Measurements from ENCODE around the gene NLE1. TPM values are rescaled to one million over a fixed set of nuclear protein-coding genes. Genes with fewer than 3 reads are reported as not detected.
"Not testable (repeated sequence)": the region's sequence is repeated elsewhere in the genome, so short reads cannot be mapped to it uniquely, and the experiment has no call there.

The NLE1 gene
- total RNA-seq, 4 donors from 2014 or later, result 9.9 to 19.3 (median 11.5) TPM

GRCh38 chr17:35121315-35121714 is 20.8 kb downstream of the NLE1 start, which contains the start of gene FNDC8:
FNDC8 (plus strand) TSS chr17:35121615; CDS start chr17:35121694, 79 bp downstream.
- Histone ChIP-seq H3K4me1 (peaks cover 6 to 7% of the 10 kb centered on the region in 2 donors), H3K27me3 (no peaks in the 10 kb centered on the region), H3K27ac (no peak within 1 kb of the TSS), H3K36me3 (no peaks in the 10 kb centered on the region), H3K4me3 (no peak within 1 kb of the TSS), H3K9me3 (no peaks in the 10 kb centered on the region)
- in situ Hi-C loops (cut with MboI; ENCODE audit: low sequenced_read_pairs in 4 of 4), result loop anchor here (5.0 to 25.0 kb wide), 7 partner anchors 284 to 704 kb away; no protein-coding TSS in a partner anchor
- intact Hi-C loops (cut with DNase I; ENCODE audit: low total_unique reads), result no loop called here
- DNase-seq, result no peak
- no peak for TF ChIP-seq POLR2A (IDR thresholded peaks at IDR 0.05)
- no peak for TF ChIP-seq CTCF (IDR thresholded peaks at IDR 0.05 in 4 of 5, conservative IDR thresholded peaks at IDR 0.05 in 1 of 5)
- no peak for ATAC-seq

- Histone ChIP-seq H3K27me3 (no peaks in the 10 kb centered on the region), H3K9me3 (no peaks in the 10 kb centered on the region), H3K4me1 (peaks cover 6 to 7% of the 10 kb centered on the region in 2 donors), H3K27ac (peak within 1 kb of the TSS; percentile 64 to 79 (median 73)), H3K36me3 (no peaks in the 10 kb centered on the region), H3K4me3 (peak within 1 kb of the TSS; percentile 70 to 98 (median 75))
- in situ Hi-C loops (cut with MboI; ENCODE audit: low sequenced_read_pairs in 4 of 4) (loop anchor here (5.0 to 25.0 kb wide), 7 partner anchors 282 to 702 kb away; no protein-coding TSS in a partner anchor), intact Hi-C loops (cut with DNase I; ENCODE audit: low total_unique reads) (loop anchor here (1.0 kb wide), 3 partner anchors 30 to 699 kb away; partner anchors contain the start of genes CCT6B and ZNF830)
- no peak for TF ChIP-seq POLR2A (IDR thresholded peaks at IDR 0.05)
- TF ChIP-seq CTCF (IDR thresholded peaks at IDR 0.05 in 4 of 5, conservative IDR thresholded peaks at IDR 0.05 in 1 of 5), result peak; percentile 85 to 99 (median 96)
- peak; percentile 91 to 96 for ATAC-seq
- DNase-seq, result peak; percentile 23 to 46
Measured at GRCh38 chr17:35119370-35120165, 22.5 kb downstream of the NLE1 start, which contains the start of gene RAD51D. RAD51D (minus strand) TSS chr17:35119860; CDS start chr17:35119613, 247 bp downstream.

GRCh38 chr17:35117984-35118383 is 24.1 kb downstream of the NLE1 start:
- Histone ChIP-seq H3K27me3 (no peaks in the 10 kb centered on the region), H3K4me3 (no peak overlapping the region), H3K9me3 (no peaks in the 10 kb centered on the region), H3K27ac (no peak overlapping the region), H3K36me3 (no peaks in the 10 kb centered on the region), H3K4me1 (peaks cover 6 to 7% of the 10 kb centered on the region in 2 donors)
- intact Hi-C loops (cut with DNase I; ENCODE audit: low total_unique reads), result loop anchor here (1.0 kb wide), 2 partner anchors 120 to 575 kb away; no protein-coding TSS in a partner anchor
- DNase-seq (no peak), ATAC-seq (no peak)
- no peak for TF ChIP-seq POLR2A (IDR thresholded peaks at IDR 0.05)
- no peak for TF ChIP-seq CTCF (IDR thresholded peaks at IDR 0.05 in 4 of 5, conservative IDR thresholded peaks at IDR 0.05 in 1 of 5)
- in situ Hi-C loops (cut with MboI; ENCODE audit: low sequenced_read_pairs in 4 of 4), result loop anchor here in 2 of 4 donors (25.0 kb wide), 2 partner anchors 281 to 581 kb away; no protein-coding TSS in a partner anchor

GRCh38 chr17:35116845-35117244 is 25.3 kb downstream of the NLE1 start:
- in situ Hi-C loops (cut with MboI; ENCODE audit: low sequenced_read_pairs in 4 of 4) (loop anchor here in 2 of 4 donors (25.0 kb wide), 2 partner anchors 280 to 580 kb away; no protein-coding TSS in a partner anchor), intact Hi-C loops (cut with DNase I; ENCODE audit: low total_unique reads) (no loop called here)
- no peak for TF ChIP-seq POLR2A (IDR thresholded peaks at IDR 0.05)
- no peak for TF ChIP-seq CTCF (IDR thresholded peaks at IDR 0.05 in 4 of 5, conservative IDR thresholded peaks at IDR 0.05 in 1 of 5)

GRCh38 chr17:35110791-35111190 is 31.3 kb downstream of the NLE1 start:
- H3K4me3 ChIP-seq; DNase-seq; H3K27ac ChIP-seq; ATAC-seq; H3K27me3 ChIP-seq; H3K36me3 ChIP-seq; H3K4me1 ChIP-seq; intact Hi-C loops (cut with DNase I; ENCODE audit: low total_unique reads); H3K9me3 ChIP-seq: not testable (repeated sequence)
- in situ Hi-C loops (cut with MboI; ENCODE audit: low sequenced_read_pairs in 4 of 4), result loop anchor here in 2 of 4 donors (25.0 kb wide), 2 partner anchors 273 to 573 kb away; no protein-coding TSS in a partner anchor

More at GRCh38 chr17:35116845-35117244, 25.3 kb downstream of the NLE1 start:
- DNase-seq (no peak), ATAC-seq (no peak)
- Histone ChIP-seq H3K4me1 (peaks cover 6 to 7% of the 10 kb centered on the region in 2 donors), H3K36me3 (no peaks in the 10 kb centered on the region), H3K9me3 (no peaks in the 10 kb centered on the region), H3K27ac (no peak overlapping the region), H3K4me3 (no peak overlapping the region), H3K27me3 (no peaks in the 10 kb centered on the region)
